GM10266 (cell line): ENCODE data around the gene COL4A1.

Source experiments
- DNase-seq: peaks from one replicate; pipeline ENCODE4 v3.0.0; 2012; ENCODE audit errors: extremely low spot score
- CTCF ChIP-seq: IDR thresholded peaks from 2 replicates; pipeline ENCODE4 v1.5.1; 2012; ENCODE audit warnings: mild to moderate bottlenecking, low read depth; ENCODE audit not compliant: control insufficient read depth, insufficient read depth; ENCODE audit errors: missing control alignments

The COL4A1 gene

GRCh38 chr13:110251193-110251819, 55.7 kb downstream of the COL4A1 start:
- TF ChIP-seq CTCF = no peak
- no peak for DNase-seq

GRCh38 chr13:110250258-110250891, 56.6 kb downstream of the COL4A1 start:
- no peak for TF ChIP-seq CTCF
- DNase-seq = no peak

GRCh38 chr13:110249326-110249725, 57.6 kb downstream of the COL4A1 start:
- no peak for TF ChIP-seq CTCF
- DNase-seq = no peak

GRCh38 chr13:110248449-110249143, 58.4 kb downstream of the COL4A1 start:
- no peak for DNase-seq
- no peak for TF ChIP-seq CTCF

DNA sequence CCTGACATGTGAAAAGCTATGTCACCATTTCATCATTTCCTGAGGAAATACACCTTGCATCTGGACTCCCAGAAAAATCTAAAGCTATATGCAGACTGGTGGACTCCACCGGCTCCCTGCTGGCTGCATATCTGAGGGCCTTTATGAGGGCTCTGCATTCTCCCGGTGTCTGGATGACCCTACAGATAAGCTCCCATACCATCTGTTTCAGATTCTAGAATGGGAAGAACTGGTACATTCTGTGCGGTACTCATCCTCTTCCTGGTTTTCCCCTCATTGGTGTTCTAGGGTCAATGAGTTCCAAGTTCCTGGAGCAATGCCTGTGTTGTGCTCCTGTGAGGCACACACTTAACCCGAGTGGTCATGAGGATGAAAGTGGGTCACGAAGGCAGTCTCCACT, 60.4 kb downstream of the COL4A1 start:
- no peak for DNase-seq
- TF ChIP-seq CTCF = no peak

- no peak for TF ChIP-seq CTCF
- no peak for DNase-seq
Observed at GRCh38 chr13:110245416-110245899, 61.5 kb downstream of the COL4A1 start.

DNA sequence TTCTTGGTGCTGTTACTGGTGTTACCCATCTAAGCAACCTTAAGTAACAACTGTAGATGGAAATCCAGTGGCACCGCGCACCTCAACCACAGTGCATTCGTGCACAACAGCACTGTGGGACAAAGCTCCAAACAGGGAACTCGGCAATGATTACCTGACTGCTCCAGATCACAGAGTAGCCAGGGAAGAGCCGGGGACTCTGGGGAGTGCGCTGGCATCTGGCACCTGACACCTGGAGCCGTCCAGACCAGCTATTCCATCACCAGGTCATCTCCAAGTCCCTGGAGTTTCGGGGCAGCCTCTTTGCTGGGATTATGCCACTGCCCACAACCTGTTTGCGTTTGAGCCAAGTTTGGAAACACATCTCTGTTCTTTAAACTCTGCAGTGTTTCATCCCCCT, 62.0 kb downstream of the COL4A1 start:
- TF ChIP-seq CTCF = no peak
- no peak for DNase-seq
